ENCODE measurements around the gene ERVH48-1.
A peak's percentile ranks its signal among the peaks of the same experiment; 100 is the strongest.
"Not testable (repeated sequence)": the region's sequence is repeated elsewhere in the genome, so short reads cannot be mapped to it uniquely, and the experiment has no call there.

Gene ERVH48-1

DNA sequence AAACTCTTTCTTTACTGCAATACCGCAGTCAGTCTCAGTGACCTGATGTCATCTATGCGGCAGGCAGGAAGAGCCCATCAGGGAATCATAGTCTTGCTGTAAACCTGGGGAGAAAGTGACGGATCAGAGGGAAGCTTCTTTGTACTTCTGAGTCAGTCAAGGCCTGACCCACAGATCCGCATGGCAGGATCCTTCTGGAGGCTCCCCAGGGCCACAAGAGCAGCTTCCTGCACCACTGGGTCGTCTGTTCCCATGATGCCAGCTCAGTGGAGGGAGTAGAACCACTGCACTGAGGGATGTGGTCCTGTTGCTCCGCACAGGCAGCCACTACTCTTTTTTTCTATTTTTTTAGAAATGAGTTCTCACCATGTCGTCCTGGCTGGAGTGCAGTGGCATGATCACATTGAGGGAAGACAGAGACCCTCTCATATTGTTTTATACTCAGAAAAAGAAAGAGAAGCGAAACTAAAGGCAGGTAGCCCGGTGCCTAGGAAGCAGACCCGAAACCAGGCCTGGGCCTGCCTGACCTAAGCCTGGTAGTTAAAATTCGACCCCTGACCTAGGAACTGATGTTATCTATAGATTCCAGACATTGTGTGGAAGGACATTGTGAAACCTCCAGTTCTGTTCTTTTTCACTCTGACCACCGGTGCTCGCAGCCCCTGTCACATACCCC is 6.3 kb upstream of the ERVH48-1 start:
- no peak overlapping the region for H3K4me3 ChIP-seq (ENCODE audit: low read depth, low read length)
- TF ChIP-seq, protein P1, sequence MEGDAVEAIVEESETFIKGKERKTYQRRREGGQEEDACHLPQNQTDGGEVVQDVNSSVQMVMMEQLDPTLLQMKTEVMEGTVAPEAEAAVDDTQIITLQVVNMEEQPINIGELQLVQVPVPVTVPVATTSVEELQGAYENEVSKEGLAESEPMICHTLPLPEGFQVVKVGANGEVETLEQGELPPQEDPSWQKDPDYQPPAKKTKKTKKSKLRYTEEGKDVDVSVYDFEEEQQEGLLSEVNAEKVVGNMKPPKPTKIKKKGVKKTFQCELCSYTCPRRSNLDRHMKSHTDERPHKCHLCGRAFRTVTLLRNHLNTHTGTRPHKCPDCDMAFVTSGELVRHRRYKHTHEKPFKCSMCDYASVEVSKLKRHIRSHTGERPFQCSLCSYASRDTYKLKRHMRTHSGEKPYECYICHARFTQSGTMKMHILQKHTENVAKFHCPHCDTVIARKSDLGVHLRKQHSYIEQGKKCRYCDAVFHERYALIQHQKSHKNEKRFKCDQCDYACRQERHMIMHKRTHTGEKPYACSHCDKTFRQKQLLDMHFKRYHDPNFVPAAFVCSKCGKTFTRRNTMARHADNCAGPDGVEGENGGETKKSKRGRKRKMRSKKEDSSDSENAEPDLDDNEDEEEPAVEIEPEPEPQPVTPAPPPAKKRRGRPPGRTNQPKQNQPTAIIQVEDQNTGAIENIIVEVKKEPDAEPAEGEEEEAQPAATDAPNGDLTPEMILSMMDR (IDR thresholded peaks at IDR 0.05; ENCODE audit: borderline replicate concordance, insufficient read depth, low read depth, low read length), result no peak

DNA sequence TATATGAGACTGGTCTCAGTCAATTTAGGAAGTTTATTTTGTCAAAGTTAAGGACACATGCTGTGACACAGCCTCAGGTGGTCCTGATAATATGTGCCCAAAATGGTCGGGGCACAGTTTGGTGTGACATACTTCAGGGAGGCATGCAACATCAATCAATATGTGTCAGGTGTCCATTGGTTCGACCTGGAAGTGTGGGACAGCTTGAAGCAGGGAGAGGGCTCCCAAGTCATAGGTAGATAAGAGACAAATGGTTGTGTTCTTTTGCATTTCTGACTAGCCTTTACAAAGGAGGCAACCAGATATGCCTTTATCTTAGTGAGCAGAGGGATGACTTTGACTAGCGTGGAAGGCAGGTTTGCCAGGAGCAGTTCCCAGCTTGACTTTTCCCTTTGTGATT is 4.5 kb upstream of the ERVH48-1 start:
- TF ChIP-seq, protein P1 (IDR thresholded peaks at IDR 0.05; ENCODE audit: borderline replicate concordance, insufficient read depth, low read depth, low read length), result no peak
- no peak overlapping the region for H3K4me3 ChIP-seq (ENCODE audit: low read depth, low read length)

DNA sequence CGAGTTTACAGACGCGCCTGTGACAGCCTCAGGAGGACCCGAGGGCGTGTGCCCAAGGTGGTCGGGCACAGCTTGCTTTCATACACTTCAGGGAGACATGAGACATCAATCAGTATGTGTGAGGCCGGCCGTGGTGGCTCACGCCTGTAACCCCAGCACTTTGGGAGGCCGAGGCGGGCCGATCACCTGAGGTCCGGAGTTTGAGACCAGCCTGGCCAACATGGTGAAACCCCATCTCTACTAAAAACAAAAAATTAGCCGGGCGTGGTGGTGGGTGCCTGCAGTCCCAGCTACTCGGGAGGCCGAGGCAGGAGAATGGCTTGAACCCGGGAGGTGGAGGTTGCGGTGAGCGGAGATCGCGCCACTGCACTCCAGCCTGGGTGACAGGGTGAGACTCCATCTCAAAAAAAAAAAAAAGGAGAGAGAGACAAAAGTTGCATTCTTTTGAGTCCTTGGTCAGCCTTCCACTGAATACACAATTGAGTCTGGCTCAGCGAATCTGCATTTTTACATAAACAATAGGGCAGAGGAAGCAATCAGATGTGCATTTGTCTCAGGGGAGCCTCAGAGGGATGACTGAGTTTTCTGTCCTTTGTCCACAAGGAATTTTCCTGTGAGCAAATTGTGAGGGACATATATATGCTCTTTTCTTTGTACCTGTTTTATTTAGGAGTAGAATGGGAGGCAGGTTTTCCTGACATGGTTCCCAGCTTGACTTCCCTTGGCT is 2.2 kb upstream of the ERVH48-1 start:
- not testable (repeated sequence) for H3K4me3 ChIP-seq (ENCODE audit: low read depth, low read length)

DNA sequence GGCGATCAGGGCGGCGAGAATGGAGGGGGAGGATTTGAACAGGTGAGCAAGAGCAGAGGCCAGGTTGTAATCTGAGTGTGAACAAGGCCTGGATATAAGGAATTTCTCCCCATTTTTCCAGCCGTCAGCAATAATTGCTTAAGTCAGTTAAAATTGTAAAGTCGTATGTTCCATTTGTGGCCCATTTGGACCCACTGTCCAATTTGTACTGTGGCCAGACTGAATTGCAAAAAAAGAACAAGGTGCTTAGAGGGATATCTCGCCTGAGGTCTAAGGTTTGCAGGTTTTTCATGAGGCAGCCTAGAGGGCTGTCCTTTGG is 1.0 kb downstream of the ERVH48-1 start:
- TF ChIP-seq, protein P1 (IDR thresholded peaks at IDR 0.05; ENCODE audit: borderline replicate concordance, insufficient read depth, low read depth, low read length), result no peak
- H3K4me3 ChIP-seq (ENCODE audit: low read depth, low read length), result no peak overlapping the region

DNA sequence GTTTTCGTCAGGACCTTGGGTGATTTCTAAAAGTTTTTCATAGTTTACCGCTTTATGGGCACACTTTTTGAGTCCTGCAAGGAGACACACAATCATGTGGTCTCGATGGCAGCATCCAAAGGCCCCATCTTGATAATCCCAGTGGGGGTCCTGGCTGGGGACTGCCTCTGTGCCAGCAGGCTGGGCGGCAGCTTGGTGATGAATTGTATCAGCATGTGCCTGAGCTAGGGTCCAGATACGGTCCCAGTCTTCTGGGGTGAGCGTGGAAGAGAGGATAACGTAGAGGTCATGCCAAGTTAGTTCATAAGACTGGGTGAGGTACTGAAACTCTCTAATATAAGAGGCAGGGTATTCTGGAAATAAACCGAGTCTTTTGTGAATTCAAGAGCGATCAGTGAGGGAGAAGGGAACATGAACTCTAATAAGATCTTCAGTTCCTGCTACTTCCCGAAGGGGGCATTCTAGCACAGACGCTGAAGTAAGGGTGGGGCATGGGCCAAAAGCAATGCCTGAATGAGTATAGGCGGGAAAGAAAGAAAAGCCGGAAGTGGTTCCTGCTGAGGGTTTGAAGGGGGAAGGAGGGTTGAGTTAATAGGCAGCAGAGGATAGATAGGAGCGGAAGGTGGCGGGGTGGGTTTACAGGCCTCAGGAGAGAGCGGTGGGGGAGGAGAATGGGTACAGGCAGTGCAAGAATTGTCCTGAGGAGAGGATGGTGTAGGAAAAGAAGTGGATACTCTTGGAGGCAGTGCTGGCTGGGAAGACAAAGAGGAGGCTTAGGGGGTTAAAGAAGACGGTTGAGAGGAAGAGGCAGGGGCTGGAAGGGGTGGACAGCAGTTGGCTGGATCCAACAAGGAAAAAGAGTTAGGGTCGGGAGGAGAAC is 1.6 kb downstream of the ERVH48-1 start:
- peak overlapping the region; percentile 27 for H3K4me3 ChIP-seq (ENCODE audit: low read depth, low read length)
- TF ChIP-seq, protein P1 (IDR thresholded peaks at IDR 0.05; ENCODE audit: borderline replicate concordance, insufficient read depth, low read depth, low read length), result peak; percentile 71

DNA sequence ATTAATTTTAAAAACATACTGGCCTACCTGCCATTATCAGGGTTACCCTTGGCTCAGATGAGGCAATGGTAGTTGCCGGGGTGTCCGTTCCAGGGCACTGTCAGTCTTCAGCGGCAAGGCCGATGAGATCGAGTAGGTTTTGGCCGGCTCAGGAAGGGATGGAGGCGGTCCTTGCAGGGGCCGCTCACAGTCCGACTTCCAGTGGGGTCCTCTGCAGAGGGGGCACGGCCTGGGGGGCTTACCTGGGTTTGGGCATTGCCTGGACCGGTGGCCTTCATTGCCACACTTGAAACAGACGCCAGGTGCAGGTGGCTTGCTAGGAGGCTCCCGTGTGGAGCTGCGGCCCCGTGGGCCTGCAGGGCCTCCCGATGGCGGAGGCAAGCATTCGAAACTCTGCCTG is 2.5 kb downstream of the ERVH48-1 start:
- TF ChIP-seq, protein P1 (IDR thresholded peaks at IDR 0.05; ENCODE audit: borderline replicate concordance, insufficient read depth, low read depth, low read length), result no peak
- no peak overlapping the region for H3K4me3 ChIP-seq (ENCODE audit: low read depth, low read length)

DNA sequence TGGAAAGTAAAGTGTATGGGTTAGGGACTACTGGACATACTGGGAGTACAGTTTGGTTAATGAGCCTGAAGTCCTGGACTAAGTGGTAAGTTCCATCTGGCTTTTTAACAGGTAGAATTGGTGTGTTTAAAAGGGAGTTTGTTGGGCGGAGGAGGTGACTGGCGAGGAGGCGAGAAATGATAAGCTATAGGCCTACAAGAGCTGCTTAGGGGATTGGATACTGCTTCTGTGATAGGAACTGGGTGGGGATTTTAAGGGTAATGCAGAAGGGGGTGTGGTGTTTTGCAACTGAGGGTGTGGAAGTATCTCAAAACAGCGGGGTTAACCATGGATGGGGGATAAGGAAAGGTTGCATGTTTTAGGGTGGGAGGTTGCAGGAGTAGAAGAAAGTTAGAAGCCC is 3.5 kb downstream of the ERVH48-1 start:
- TF ChIP-seq, protein P1 (IDR thresholded peaks at IDR 0.05; ENCODE audit: borderline replicate concordance, insufficient read depth, low read depth, low read length), result no peak
- H3K4me3 ChIP-seq (ENCODE audit: low read depth, low read length), result no peak overlapping the region
